Activated naive CD4-positive, alpha-beta T cell treated with anti-CD3 and anti-CD28 coated beads, Interleukin-2, amount 50 U/mL, for 16 hours (primary cell): Measurements from ENCODE around the gene GRIK1.

Experiments used
- DNase-seq: peaks from one replicate; pipeline ENCODE4 v3.0.0-alpha.2; 2020

GRIK1 gene

DNA sequence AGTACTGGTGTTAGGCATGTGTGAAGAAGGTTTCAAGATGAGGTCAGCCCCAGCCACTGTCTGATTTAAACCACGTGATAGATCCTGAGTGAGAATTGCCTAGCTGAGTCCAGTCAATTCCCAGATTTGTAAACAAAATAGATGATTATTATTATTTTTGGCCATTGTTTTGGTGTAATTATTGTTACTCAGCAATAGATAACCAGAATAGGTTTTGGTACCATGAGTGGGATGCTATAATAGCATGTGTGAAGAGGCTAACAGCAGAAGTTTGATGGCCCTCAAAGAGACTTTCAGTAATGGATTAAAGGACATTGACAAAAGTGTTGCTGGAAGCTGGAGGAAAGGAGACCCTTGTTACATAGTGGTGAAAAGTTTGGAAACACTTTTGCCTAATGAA is 426.3 kb downstream of the GRIK1 start:
- no peak for DNase-seq

DNA sequence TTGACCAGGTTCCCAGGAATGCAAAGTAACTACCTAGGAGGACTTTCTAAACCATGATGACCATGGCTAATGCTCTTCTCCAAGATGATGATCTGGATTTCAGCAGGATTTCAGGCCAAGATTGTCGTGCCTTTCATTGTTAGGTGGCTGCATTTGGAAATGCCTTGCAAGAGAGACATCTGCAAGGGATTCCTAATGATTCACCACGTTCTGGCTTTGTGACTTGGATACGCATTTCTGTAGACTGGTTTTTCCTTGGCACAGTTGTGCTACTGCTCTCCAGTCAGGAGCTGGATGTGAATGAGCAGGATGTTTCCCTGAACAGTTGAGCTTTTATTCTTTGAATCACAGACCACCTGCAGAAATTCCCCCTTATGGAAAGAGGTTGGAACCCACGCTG is 428.7 kb downstream of the GRIK1 start:
- no peak for DNase-seq

DNA sequence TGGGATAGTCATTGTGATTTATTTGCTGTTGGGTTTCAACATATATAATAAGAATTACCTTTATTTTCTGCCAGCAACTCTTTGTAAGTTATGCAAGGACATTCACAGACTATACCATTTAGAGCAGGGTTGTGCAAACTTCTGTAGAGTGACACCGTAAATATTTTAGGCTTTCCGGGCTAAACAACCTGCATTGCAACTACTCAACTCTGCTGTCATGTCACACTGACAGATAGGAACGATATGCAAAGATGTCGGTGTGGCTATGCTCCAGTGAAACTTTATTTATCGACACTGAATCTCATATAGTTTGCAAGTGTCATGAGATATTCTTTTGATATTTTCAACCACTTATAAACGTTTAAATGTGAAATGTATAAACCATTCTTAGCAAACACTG is 430.7 kb downstream of the GRIK1 start:
- no peak for DNase-seq

DNA sequence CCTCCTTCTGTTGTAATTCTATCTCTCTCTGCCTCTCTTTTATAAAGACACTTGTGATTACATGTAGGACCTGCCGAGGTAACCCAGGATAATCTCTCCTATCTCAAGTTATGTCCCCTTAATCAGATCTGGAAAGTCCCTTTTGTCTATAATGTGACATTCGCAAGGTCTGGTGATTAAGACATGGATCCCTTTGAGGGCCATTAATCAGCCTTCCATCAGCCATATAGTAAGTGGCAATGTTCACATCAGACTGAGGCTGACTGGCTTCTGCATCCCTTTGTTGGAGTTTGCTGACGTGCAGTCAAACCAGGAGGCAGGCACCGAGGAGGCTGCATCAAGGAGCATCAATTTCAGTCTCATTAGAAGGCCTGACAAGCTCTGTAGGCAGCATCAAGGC is 431.5 kb downstream of the GRIK1 start:
- DNase-seq: no peak

DNA sequence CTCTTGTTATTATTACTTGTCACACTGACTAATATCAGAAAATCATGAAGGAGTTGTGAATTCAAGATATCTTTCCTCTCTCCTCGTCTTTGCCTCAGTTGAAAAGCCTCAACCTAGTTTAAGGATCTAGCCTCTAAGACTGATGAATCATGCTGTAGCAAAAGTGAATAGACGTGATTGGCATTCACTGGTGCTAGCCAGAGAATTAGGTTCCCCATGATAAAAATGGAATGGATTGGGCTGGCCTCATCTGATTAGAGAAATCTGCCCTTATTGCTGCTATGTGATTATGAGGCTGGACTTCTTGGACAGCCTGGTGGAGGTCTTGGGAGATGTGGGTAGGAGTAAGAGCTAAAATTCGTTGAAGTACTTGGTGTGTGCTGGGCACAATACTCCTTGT is 432.8 kb downstream of the GRIK1 start:
- no peak for DNase-seq

DNA sequence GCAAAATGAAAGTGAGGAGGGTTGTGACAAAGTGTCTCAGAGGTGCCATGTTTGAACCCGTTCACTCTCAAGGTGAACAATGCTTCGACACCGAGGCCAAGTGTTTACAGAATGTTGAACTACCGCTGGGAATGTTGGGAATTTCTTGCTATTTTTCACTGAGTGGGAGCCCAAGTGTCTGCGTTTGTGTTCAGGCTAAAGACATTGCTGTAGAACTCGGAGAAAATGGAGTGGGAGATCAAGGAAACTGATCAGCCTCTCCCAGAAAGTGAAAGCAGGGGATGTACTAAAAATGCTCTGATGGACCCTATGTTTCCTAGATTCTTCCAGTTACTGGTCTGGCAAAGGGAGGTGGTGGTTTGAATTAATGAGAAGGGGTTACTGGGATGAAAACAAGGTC is 433.6 kb downstream of the GRIK1 start:
- no peak for DNase-seq

DNA sequence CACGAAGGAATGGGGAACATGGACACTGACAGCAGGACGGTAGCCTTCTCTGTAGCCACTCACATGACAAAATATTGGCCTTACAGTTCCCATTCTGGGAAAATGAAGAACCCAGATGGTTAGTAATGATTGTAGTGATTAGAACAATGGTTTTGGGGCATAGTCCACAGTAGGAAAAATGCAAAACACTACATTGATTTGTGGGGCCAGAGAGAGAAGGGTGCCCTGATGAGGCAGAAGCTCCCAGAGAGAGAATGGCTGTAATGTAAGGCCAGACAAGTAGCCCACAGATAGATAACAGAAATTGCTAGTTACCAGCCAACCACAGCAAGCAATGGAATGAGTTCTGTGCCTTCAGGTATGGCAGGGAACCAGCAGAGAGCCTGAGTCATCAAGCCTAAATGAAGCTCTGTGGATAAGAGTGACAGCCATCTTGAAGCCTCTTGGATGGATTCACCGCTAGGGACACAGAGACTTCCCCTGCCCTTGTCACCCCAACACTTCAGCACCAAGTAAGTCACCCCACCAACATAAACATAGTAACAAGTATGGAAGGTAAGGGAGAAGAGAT is 435.0 kb downstream of the GRIK1 start:
- no peak for DNase-seq

DNA sequence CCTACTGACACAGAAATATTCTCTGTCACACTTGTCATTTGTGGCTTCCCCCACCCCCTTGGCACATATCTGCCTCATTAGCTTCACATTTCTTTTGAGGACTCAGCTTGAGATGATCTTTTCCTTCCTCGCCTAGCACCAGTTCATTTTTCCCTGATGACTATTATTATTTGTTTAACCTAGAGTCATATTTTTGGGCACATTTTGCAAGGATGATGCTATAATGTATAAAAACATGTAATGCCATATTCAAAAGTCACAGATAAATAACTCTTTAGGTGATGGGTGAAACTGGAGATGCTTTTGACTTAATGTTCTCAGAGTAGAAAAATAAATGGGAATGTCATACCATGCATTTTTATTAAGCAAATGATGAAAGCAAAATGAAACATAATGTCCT is 438.3 kb downstream of the GRIK1 start:
- DNase-seq: no peak

DNA sequence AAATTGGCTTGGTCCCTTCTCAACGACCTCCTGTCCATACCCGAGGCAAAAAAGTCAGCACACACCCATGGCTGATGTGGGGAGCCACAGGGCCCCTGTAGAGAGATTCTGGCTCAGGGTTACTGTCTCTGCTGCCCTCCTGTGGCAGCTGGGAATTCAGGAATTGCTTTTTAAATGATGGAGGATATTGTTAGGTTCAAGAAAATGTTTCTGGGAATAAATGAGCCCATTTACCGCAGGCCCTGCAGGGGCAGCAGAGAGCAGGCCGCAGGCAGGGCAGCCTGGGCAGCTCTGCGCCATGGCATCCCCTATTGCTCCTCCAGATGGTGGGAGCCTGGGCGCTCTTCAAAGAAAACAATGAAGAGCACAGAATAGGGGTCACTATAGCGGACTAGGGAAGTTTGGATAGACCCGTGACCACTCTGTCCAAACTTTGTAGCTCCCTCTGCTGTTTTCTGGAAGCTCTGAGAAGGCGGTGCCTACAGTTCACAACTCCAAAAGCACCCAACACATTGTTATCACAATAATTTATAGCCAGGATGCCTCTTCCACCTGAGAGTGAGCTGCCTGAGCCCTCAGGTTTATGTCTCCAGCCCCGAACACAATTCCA is 440.0 kb downstream of the GRIK1 start:
- no peak for DNase-seq

DNA sequence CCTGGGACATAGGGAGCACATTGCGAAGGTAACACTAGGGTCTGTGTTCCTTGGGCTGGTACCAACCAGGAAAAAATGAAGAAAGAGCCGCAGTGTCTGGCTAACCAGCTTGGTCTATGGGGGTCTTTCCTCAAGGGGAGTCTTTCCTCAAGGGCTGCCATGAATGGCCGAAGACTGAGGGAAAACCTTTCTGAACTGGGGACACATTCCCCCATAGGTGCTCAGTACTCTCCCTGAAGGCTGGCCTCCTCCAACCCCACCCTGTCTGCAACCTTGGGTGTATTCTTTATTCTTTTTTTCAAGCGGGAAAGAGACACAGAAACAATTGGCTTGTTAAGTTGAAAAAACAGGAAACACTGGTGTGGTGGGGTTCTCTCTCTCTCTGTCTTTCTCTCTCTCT is 440.6 kb downstream of the GRIK1 start:
- no peak for DNase-seq

DNA sequence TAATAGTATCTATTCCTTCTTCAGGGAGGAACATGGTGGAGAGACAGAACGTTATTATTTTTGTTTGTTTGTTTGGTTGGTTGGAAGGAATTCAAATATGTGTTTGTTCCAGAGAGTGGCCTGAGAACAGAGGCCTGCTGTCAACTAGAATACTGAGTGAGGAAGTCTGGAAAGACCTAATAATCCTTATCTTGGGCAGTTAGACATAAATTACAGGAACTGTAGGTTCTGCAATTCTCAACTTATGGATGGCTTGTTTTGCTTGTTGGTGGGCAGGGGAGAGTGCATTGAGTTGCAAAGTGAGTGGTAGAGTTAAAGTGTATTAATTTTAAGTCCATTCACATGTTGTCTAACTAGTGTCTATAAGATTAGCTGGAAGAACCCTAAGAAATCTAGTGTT is 443.5 kb downstream of the GRIK1 start:
- DNase-seq: no peak

DNA sequence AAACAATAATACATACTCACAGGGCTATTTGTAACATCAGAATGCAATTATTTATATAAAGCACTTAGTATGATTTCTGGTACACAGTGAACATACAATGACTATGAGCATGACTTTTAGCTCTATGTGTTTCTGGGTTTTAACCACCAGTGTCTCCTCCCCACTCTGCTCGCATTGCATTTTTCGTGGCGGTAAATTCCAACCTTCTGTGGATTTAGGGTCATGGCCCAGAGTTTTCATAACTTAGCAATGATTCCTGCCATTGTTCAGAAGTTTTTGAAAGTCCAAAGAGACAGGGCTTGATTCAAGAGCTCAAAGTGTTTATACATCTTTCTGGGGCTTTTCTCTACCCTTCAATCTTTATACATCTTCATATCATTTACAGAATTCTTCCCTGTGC is 449.8 kb downstream of the GRIK1 start:
- DNase-seq: no peak

DNA sequence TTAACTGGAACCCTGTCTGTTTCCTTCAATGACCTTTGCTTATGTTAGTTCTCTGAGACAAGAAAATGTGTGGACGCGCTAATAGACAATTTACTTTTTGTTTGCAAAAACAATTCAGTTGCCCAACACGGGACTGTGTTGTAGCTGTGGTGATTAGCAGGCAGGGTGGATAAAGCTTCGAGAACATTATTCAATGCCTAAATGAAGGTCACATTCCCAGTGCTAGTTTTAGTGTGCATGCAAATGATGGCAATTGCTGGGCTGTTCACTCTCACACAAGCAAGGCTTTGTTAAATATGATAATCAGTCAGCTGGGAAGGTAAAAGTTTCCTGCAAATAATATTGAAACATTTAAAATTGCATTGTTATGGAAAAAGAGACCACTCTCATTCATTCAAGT is 452.6 kb downstream of the GRIK1 start:
- no peak for DNase-seq
